ENCODE results near the gene HDGFL2.

Gene HDGFL2

DNA sequence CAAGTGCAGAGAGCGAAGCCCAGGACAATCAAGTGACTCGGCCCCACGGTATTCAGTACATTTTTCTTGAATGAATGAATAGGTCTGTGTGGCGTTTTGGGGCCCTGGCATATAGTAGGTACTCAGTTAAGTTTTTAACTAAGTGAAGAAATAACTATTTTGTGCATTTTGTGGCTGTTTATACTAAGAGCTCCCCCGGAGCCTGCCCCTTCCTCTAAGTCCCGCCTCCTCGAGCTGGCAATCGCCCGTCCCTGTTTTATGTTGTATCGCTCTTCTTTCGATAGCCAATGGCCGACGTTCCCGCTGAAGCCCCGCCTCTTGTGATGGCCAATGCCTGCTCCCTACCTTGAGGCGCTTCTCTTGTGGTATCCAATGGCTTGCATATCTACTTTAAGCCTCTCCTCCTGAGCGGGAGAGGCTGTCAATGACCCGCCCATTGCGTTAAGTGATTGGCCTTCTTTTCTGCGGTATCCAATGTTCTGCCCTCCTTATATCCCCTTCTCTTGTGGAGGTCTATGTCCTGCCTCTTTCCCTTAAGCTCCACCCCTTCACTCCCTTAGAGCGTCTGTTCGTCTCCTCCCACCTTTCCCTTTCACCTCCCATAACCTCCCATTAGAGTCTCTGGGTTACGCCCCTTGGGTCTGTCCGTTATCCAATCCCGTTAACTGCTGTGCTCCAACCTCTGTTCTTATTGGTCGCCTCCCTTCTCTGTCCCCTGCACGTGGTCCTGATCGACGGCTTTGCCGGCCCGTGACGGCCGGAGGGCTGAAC lies 509 bp upstream of the HDGFL2 start:
- DNase-seq, result peak; percentile 96 to 97

DNA sequence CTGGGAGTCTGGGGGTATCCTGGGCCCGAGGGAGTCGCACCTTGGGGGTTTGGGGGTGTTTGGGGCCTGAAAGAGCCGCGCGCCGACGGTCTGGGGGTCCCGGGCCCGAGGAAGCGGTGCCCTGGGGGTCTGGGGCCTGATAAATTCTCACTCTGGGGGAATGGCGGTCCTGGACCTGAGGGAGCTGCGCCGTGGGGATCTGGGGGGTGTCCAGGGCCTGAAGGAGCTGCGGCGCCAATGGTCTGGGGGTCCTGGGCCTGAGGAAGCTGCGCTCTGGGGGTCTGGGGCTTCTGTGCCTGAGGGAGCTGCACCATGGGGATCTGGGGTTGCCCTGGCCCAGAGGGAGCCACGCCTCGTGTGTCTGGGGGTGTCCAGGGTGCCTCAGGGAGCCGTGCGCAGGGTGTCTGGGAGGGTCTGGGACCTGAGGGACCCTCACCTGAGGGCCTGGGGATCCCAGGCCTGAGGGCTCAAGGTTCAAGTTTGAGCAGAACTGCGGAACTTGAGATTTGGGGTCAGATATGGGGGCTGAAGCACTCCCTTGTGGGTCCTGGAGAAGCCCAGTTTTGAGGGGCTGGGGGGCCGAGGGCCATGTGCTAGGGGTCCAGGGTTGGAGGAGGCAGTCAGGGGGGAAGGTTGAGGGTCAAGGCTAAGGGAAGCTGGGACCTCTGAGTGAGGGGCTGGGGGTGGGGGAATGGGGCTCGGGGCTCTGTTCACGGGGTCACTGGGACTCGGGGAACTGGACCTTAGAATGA lies 1.1 kb downstream of the HDGFL2 start:
- DNase-seq, result no peak

DNA sequence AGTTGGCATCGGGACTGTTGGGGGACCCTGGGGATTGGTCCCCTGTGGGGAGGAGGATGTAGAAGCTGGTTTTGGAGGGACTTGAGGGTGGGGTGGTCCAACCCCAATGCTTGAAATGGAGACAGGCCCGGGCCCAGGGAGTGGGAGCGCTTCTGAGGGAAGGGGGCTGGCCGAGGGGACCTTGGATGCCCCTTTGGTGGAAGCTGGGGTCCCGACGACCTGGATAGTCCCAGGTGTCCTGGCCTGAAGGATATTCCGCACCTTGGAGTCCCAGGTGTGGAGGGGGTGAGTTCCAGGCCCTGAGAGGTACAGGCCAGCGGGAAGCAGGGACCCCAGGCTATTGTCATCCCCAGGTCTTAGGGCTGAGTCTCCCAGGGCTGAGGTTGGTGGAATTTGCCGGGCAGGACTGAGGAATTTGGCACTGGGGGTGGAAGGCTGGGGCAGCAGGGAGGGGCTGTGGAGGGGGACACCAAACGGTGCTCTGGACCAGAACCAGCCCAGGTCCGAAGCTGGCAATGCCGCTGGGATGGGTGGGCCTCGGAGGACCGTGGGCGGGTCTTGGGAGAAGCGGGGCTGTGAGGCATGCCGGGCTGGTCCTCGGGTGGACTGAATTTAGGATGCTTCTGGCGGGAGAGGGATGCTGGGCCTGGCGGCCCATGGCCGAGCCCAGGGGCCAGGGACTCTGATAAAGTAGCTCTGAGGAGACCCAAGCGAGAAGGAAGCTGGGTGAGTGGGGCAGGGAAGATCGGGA lies 1.8 kb downstream of the HDGFL2 start:
- no peak for DNase-seq

DNA sequence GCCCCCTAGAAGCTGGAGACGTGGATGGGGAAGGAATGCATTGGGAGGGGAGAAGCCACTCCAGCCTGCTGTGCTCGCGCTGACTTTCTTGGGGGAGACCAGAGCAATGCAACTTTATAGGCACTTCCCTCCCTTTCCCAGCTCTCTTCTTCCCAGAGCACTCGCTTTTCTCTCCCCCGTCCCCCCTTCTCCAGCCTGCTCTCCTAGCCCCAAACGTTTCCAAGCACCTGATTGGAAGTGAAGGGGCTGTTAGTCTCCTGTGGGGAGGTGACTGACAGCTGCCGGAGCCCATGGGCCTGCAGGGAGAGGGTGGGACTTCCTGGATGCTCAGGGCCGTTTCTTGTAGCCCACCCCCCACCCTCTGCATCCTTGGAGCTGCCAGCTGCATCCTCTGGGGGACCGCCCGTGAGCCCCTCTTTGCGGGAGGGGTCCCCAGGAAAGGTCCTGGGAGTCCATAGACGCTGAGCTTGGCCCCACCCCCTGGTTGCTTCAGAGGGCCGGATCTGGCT lies 2.5 kb downstream of the HDGFL2 start:
- DNase-seq, result peak in 1 of 2 donors; percentile 35

DNA sequence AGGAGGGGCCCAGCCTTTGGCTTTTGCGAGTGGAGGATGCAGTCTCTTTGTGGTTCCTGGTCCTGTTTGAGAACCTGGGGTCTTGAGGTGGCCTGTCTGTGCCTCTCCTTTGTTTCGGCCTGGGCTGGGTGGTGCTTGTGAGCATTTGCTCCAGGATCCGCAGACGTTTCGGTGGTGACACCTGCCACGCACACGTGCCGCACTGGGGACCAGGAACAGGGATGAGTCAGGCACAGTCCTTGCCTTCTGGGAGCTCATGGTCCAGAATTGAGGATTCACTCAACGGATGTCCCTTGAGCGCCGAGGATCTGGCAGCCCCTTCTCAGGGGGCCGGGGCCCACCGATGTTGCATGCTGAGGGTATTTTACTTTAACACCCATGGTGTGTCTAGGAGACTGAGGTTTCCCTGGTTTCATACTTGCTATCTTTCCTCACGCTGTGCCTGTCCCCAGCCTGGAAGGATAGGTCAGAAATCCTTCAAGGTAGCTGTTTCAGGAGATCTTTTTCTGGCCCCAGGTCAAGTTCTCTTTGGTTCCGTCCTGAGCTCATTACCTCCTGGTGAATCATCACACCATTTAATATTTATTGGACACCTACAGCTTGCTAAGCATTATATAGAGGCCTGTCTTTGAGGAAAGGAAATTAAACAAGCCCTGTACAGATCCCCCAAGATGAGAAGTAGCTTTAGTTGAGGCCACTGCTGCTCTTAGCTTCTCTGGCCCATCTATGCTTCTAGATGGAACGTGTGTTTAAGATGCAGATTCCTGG lies 5.1 kb downstream of the HDGFL2 start:
- no peak for DNase-seq

DNA sequence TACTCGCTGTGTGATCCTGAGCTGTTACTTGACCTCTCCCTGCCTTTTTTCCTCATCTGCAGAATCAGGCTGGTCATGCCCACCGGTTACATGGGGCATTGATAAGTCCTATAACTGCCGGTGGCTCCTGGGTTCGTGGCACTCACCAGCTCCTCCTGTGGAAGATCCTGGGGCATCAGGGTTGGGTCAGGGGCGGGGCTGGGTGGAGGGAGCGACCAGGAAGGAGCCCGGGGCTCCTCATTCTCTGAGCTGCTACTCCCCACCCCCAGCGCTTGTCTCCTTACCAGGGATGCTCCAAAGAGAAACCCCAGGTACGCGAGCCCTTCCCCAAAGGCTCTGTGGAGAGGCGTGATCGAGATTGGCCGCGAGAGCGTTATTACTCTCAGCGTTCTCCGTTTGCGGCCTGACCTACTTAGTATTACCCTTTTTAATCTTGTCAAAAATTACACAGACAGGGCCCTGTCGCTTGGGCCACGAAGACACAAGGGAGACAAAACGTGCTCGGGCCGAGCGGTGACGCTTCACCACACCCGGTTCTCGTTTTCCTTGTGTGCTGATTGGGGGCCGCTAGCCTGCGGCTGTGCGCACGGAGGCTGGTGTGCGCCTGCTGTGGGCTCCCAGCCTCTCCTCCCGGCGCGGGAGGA lies 10.7 kb downstream of the HDGFL2 start:
- no peak for DNase-seq

DNA sequence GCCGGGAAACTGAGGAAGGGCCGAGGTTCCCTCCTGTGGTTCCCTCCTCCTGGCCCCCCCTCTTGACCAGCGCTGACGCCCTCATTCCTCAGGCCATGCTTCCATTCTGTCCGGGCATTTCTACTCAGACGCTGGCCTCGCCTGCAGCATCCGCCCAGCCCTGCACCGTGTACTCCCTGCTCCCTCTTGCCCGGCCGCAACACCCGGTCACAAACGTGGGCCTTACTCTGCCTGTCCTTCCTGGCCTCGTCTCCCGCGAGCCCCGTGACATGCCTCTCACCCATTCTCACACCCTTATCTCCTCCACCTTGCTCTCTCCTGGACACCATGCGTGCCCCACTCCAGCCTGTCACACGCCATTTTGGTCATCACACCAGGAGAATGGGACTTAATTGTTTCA lies 11.3 kb downstream of the HDGFL2 start:
- no peak for DNase-seq

DNA sequence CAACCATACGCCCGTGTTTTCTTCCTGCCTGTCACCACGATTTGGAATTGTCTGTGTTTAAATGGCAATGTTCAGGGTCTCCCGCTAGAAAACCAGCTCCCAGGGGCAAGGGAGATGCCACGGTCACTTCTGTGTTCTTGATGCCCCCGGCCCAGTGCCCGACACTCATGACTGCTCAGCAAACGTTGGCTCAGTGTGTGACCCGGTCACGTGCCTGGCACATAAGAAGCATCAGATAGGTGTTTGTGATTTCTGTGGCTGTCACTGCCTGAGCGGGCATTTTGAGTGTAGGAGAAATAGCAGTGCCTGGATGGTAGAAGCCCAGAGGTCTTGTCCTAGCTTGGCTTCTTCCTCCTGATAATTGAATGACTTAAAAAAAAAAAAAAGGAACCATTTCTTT lies 15.5 kb downstream of the HDGFL2 start:
- no peak for DNase-seq

DNA sequence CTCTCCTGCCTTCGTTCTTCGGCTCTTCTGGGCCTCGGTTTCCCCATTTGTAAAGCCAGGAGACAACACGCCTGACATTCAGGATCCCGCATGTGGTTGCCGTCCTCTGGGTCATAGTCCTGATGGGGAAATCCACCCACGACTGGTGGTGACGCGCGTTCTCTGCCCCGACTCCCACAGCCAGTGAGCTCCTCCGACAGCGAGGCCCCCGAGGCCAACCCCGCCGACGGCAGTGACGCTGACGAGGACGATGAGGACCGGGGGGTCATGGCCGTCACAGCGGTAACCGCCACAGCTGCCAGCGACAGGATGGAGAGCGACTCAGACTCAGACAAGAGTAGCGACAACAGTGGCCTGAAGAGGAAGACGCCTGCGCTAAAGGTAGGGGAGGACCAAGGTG lies 16.4 kb downstream of the HDGFL2 start:
- DNase-seq, result no peak

DNA sequence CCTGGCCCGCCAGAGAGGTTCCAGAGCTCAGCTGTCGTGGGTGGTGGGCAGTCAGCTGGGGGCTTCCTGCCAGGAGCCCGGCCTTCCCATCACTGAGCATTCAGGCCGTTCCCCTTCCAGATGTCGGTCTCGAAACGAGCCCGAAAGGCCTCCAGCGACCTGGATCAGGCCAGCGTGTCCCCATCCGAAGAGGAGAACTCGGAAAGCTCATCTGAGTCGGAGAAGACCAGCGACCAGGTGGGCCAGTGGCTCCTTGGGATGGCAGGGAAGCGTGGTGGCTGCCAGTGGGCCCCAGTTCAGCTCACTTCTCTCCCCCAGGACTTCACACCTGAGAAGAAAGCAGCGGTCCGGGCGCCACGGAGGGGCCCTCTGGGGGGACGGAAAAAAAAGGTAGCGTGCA lies 19.3 kb downstream of the HDGFL2 start:
- no peak for DNase-seq

DNA sequence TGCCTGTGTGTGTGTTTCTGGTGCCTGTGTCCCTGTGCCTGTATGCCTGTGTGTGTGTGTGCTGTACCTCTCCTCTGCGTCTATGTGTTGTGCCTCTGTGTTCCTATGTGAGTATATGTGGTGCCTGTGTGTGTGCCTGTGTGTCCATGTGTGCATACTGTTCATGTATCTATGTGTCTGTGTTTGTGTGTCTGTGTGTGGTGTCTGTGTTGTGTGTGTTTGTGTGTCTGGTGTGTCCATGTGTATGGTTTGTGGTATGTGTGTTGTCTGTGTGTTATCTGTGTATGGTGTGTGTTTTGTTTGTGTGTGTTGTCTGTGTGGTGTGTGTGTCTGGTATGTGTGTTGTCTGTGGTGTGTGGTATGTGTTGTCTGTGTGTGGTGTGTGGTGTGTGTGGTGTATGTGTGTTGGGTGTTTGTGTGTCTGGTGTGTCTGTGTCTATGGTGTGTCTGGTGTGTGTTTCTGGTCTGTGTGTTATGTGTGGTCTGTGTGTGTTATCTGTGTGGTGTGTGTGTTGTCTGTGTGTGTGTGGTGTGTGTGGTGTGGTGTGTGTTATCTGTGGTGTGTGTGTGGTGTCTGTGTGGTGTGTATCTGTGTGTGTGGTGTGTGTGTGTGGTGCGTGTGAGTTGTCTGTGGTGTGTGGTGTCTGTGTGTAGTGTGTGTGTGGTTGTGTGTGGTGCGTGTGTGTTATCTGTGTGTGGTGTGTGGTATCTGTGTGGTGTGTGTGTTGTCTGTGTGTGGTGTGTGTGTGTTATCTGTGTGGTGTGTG lies 20.4 kb downstream of the HDGFL2 start:
- no peak for DNase-seq

DNA sequence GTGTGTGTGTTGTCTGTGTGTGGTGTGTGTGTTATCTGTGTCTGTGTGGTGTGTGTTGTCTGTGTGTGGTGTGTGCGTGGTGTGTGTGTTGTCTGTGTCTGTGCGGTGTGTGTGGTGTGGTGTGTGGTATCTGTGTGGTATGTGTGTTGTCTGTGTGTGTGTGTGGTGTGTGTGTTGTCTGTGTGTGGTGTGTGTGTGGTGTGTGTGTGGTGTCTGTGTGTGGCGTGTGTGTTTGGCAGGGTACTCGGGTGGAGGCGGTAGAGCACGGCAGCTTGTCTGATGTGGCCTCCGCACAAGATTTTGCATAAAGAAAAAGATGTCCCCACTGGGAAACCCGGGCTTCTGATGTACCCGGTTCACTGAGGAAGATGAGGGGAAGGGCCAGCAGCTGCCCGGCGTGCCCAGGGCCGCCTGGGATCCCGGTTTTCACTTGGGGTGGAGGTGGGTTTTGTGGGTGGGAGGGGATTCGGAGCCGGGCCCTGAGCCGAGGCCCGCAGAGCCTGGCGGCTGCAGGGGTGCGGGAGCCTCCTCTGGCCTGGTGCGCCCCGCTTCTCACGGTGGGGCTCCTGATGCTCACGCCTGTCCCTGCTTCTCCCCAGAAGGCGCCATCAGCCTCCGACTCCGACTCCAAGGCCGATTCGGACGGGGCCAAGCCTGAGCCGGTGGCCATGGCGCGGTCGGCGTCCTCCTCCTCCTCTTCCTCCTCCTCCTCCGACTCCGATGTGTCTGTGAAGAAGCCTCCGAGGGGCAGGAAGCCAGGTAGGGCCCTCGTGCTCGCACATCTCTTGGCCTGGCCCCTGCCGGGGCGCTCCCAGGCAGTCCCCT lies 21.2 kb downstream of the HDGFL2 start:
- no peak for DNase-seq

DNA sequence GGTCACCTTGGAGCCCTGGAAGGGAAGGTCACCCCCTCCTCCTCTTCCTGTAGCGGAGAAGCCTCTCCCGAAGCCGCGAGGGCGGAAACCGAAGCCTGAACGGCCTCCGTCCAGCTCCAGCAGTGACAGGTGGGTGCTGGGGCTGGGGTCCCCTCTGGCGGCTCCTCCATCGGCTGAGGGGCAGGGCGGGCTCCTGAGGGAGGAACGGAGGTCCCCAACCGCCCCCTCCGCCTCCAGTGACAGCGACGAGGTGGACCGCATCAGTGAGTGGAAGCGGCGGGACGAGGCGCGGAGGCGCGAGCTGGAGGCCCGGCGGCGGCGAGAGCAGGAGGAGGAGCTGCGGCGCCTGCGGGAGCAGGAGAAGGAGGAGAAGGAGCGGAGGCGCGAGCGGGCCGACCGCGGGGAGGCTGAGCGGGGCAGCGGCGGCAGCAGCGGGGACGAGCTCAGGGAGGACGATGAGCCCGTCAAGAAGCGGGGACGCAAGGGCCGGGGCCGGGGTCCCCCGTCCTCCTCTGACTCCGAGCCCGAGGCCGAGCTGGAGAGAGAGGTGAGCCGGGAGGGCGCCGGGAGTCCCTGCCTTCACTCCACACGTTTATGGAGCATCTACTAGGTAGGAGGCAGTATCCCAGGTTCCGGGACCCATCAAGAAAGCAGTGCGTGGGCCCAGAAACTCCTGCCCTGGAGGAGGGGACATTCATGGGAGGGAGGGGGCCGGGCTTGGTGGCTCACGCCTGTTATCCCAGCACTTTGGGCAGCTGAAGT lies 22.0 kb downstream of the HDGFL2 start:
- no peak for DNase-seq

DNA sequence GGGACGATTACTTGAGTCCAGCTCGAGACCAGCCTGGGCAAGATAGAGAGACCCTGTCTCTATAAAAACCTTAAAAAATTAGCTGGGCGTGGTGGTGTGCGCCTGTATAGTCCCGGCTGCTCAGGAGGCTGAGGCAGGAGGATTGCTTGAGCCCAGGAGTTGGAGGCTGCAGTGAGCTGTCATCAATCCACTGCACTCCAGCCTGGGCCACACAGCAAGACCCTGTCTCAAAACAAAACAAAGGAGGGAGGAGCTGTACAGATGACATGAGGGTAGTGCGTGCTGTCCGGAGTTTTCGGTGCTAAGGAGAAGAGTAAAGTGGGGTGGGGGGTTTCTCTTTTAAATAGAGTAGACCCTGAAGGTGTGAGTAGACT lies 22.6 kb downstream of the HDGFL2 start:
- no peak for DNase-seq

DNA sequence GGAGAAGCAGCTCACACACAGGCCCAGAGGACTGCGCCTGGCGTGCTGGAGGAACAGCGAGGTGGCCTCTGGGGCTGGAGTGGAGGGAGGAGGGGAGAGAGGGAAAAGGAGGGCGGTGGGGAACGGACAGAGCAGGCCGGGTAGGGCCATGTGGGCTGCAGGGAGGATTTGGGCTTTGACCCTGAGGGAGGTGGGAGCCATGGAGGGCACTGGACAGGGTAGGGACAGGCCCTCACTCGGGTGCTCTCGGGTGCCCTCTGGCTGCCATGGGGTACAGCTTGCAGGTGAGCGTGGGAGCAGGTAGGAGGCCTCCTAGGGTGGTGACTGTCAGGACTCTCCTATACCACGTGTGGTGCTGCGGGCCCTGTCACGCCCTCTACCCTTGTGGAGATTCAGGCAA lies 23.4 kb downstream of the HDGFL2 start:
- no peak for DNase-seq

DNA sequence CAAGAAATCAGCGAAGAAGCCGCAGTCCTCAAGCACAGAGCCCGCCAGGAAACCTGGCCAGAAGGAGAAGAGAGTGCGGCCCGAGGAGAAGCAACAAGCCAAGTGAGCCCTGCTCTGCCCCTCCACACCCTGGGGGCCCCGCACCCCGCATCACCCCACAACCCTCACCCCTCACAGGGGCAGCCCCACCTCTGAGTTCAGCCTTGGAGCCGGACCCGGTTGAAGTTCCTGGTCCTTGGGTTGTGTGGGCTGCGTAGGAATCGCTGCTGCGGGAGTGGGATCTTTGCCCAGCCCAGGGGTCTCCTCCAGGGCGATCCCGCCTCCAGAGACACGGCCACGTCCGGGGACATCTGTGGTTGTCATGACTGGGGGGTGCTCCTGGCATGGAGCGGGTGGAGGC lies 24.2 kb downstream of the HDGFL2 start:
- no peak for DNase-seq

DNA sequence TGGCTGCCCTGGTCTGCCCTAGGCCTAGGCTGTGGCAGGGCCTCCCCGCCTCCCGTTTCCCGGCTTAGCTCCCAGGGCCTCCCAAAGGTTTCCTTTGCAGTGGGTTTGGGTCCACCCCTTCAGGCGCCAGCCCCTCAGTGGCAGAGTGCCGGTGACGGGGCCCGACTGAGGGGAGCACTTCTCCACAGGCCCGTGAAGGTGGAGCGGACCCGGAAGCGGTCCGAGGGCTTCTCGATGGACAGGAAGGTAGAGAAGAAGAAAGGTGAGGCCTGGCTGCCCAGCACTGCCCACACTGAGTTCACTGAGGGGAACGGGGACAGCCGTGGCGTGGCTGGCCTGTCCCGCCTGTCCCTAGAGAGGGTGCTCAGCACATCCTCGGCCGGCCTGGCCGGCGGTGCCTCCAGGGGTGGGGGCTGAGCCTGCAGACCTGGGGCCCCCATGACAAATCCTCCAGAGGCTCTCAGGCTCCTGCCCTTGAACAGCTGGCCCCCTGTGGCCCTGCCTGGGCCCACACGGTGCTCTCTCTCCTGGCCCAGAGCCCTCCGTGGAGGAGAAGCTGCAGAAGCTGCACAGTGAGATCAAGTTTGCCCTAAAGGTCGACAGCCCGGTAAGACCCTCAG lies 25.8 kb downstream of the HDGFL2 start:
- no peak for DNase-seq

DNA sequence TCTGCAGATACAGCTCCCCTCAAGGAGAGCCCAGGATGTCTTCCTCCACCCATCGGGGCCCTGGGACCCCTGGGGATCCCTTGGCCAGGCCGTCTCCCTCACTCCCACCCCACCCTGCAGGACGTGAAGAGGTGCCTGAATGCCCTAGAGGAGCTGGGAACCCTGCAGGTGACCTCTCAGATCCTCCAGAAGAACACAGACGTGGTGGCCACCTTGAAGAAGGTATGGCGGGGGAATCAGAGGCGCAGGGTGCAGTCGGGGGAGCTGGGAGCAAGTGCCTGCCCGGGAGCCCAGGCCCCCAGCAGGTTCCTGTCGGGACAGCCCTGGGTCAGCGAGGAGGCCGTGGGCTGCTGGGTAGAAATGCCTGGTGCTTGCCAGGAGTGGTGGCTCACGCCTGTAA lies 26.6 kb downstream of the HDGFL2 start:
- DNase-seq, result no peak

DNA sequence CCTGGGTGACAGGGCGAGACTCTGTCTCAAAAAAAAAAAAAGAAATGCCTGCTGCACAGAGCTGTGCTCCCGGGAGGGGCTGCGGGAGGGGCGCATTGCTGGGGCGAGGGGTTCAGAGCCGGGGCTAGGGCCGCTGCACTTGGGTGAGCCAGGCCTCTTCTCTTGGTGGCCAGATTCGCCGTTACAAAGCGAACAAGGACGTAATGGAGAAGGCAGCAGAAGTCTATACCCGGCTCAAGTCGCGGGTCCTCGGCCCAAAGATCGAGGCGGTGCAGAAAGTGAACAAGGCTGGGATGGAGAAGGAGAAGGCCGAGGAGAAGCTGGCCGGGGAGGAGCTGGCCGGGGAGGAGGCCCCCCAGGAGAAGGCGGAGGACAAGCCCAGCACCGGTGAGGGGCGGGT lies 27.2 kb downstream of the HDGFL2 start:
- DNase-seq, result no peak
